Measurements from ENCODE around the gene SRSF11.
"Not testable (repeated sequence)": the region's sequence is repeated elsewhere in the genome, so short reads cannot be mapped to it uniquely, and the experiment has no call there.

Gene SRSF11

GRCh38 chr1:70221238-70222121 lies at the start of gene SRSF11:
TSS of gene SRSF11 (plus strand) at chr1:70221380. CDS start at chr1:70221637, 257 bp downstream.
- peaks cover 28% of the 10 kb centered on the region for H3K36me3 ChIP-seq (ENCODE audit: control insufficient read depth, low read depth, low read length)
- peak within 1 kb of the TSS; percentile 99 for H3K9ac ChIP-seq (ENCODE audit: low read length)
- H3K27ac ChIP-seq (ENCODE audit: low read length), result peak within 1 kb of the TSS; percentile 91
- H3K4me1 ChIP-seq (ENCODE audit: control insufficient read depth, low read depth, low read length), result peaks cover 10% of the 10 kb centered on the region
- H3K4me3 ChIP-seq (ENCODE audit: low read length), result peak within 1 kb of the TSS; percentile 99
- no peaks in the 10 kb centered on the region for H3K9me3 ChIP-seq (ENCODE audit: control insufficient read depth, low read depth, low read length)
- H3K27me3 ChIP-seq (ENCODE audit: control insufficient read depth, insufficient read depth, low read length), result no peaks in the 10 kb centered on the region

GRCh38 chr1:70171512-70171911 lies 49.7 kb upstream of the SRSF11 start:
- no peaks in the 10 kb centered on the region for H3K36me3 ChIP-seq (ENCODE audit: control insufficient read depth, low read depth, low read length)
- no peak overlapping the region for H3K4me3 ChIP-seq (ENCODE audit: low read length)
- no peak overlapping the region for H3K27ac ChIP-seq (ENCODE audit: low read length)
- H3K9me3 ChIP-seq (ENCODE audit: control insufficient read depth, low read depth, low read length), result no peaks in the 10 kb centered on the region
- H3K9ac ChIP-seq (ENCODE audit: low read length), result no peak overlapping the region
- no peaks in the 10 kb centered on the region for H3K27me3 ChIP-seq (ENCODE audit: control insufficient read depth, insufficient read depth, low read length)
- no peaks in the 10 kb centered on the region for H3K4me1 ChIP-seq (ENCODE audit: control insufficient read depth, low read depth, low read length)

- H3K27ac ChIP-seq (ENCODE audit: low read length), result not testable (repeated sequence)
These were observed 36.0 kb upstream of the SRSF11 start for GRCh38 chr1:70185181-70185580.

DNA sequence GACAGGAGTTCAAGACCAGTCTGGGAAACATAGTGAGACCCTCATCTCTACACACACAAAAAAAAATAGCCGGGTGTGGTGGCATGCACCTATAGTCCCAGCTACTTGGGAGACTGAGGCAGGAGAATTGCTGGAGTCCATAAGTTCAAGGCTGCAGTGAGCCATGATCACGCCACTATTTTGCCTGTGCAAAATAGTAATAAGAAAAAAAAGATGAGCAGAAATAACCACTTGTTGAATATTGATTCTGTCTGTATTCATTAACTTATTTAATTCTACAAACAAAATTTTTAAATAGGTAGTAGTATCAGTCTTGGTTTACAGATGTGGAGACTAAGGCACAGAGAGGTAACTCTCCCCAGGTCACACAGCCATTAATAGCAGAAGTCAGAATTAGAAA lies 32.7 kb upstream of the SRSF11 start:
- no peaks in the 10 kb centered on the region for H3K9me3 ChIP-seq (ENCODE audit: control insufficient read depth, low read depth, low read length)
- H3K4me3 ChIP-seq (ENCODE audit: low read length), result no peak overlapping the region
- H3K36me3 ChIP-seq (ENCODE audit: control insufficient read depth, low read depth, low read length), result no peaks in the 10 kb centered on the region
- no peak overlapping the region for H3K27ac ChIP-seq (ENCODE audit: low read length)
- no peaks in the 10 kb centered on the region for H3K27me3 ChIP-seq (ENCODE audit: control insufficient read depth, insufficient read depth, low read length)
- H3K4me1 ChIP-seq (ENCODE audit: control insufficient read depth, low read depth, low read length), result no peaks in the 10 kb centered on the region
- no peak overlapping the region for H3K9ac ChIP-seq (ENCODE audit: low read length)

More at GRCh38 chr1:70185181-70185580, 36.0 kb upstream of the SRSF11 start:
- not testable (repeated sequence) for H3K27me3 ChIP-seq (ENCODE audit: control insufficient read depth, insufficient read depth, low read length); H3K4me1 ChIP-seq (ENCODE audit: control insufficient read depth, low read depth, low read length); H3K4me3 ChIP-seq (ENCODE audit: low read length); H3K36me3 ChIP-seq (ENCODE audit: control insufficient read depth, low read depth, low read length); H3K9me3 ChIP-seq (ENCODE audit: control insufficient read depth, low read depth, low read length); H3K9ac ChIP-seq (ENCODE audit: low read length)

- Histone ChIP-seq H3K9me3 (ENCODE audit: control insufficient read depth, low read depth, low read length) (no peaks in the 10 kb centered on the region), H3K27me3 (ENCODE audit: control insufficient read depth, insufficient read depth, low read length) (no peaks in the 10 kb centered on the region), H3K4me3 (ENCODE audit: low read length) (no peak overlapping the region), H3K4me1 (ENCODE audit: control insufficient read depth, low read depth, low read length) (no peaks in the 10 kb centered on the region), H3K9ac (ENCODE audit: low read length) (no peak overlapping the region), H3K36me3 (ENCODE audit: control insufficient read depth, low read depth, low read length) (no peaks in the 10 kb centered on the region), H3K27ac (ENCODE audit: low read length) (no peak overlapping the region)
These were observed 31.0 kb upstream of the SRSF11 start for GRCh38 chr1:70190180-70190579.

- not testable (repeated sequence) for H3K4me1 ChIP-seq (ENCODE audit: control insufficient read depth, low read depth, low read length); H3K9ac ChIP-seq (ENCODE audit: low read length); H3K36me3 ChIP-seq (ENCODE audit: control insufficient read depth, low read depth, low read length); H3K4me3 ChIP-seq (ENCODE audit: low read length); H3K27me3 ChIP-seq (ENCODE audit: control insufficient read depth, insufficient read depth, low read length); H3K9me3 ChIP-seq (ENCODE audit: control insufficient read depth, low read depth, low read length); H3K27ac ChIP-seq (ENCODE audit: low read length)
These were observed 28.7 kb upstream of the SRSF11 start for GRCh38 chr1:70192446-70192845.

GRCh38 chr1:70194601-70195000 lies 26.6 kb upstream of the SRSF11 start:
- no peak overlapping the region for H3K4me3 ChIP-seq (ENCODE audit: low read length)
- no peaks in the 10 kb centered on the region for H3K4me1 ChIP-seq (ENCODE audit: control insufficient read depth, low read depth, low read length)
- H3K9ac ChIP-seq (ENCODE audit: low read length), result no peak overlapping the region
- H3K36me3 ChIP-seq (ENCODE audit: control insufficient read depth, low read depth, low read length), result no peaks in the 10 kb centered on the region
- no peaks in the 10 kb centered on the region for H3K27me3 ChIP-seq (ENCODE audit: control insufficient read depth, insufficient read depth, low read length)
- H3K27ac ChIP-seq (ENCODE audit: low read length), result no peak overlapping the region
- H3K9me3 ChIP-seq (ENCODE audit: control insufficient read depth, low read depth, low read length), result no peaks in the 10 kb centered on the region

- Histone ChIP-seq H3K9me3 (ENCODE audit: control insufficient read depth, low read depth, low read length) (no peaks in the 10 kb centered on the region), H3K27me3 (ENCODE audit: control insufficient read depth, insufficient read depth, low read length) (no peaks in the 10 kb centered on the region), H3K4me1 (ENCODE audit: control insufficient read depth, low read depth, low read length) (no peaks in the 10 kb centered on the region), H3K9ac (ENCODE audit: low read length) (no peak overlapping the region), H3K36me3 (ENCODE audit: control insufficient read depth, low read depth, low read length) (no peaks in the 10 kb centered on the region), H3K4me3 (ENCODE audit: low read length) (no peak overlapping the region), H3K27ac (ENCODE audit: low read length) (no peak overlapping the region)
These were observed 25.8 kb upstream of the SRSF11 start for GRCh38 chr1:70195342-70195741.

DNA sequence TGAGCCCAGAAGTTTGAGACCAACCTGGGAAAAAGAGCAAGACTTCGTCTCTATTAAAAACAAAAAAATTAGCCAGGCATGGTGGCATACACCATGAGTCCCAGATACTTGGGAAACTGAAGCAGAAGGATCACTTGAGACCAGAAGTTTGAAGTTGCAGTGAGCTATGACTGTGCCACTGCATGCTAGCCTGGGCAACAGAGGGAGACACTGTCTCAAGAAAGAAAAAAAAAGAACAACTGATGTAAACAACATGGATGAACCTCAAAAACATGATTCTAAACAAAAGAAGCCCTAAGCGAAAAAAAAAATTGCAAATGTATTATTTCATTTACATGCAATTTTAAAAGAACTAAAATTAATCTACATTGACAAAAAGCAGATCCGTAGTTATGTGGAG lies 24.8 kb upstream of the SRSF11 start:
- H3K27me3 ChIP-seq (ENCODE audit: control insufficient read depth, insufficient read depth, low read length), result no peaks in the 10 kb centered on the region
- H3K27ac ChIP-seq (ENCODE audit: low read length), result no peak overlapping the region
- no peak overlapping the region for H3K9ac ChIP-seq (ENCODE audit: low read length)
- H3K4me1 ChIP-seq (ENCODE audit: control insufficient read depth, low read depth, low read length), result no peaks in the 10 kb centered on the region
- H3K9me3 ChIP-seq (ENCODE audit: control insufficient read depth, low read depth, low read length), result no peaks in the 10 kb centered on the region
- no peak overlapping the region for H3K4me3 ChIP-seq (ENCODE audit: low read length)
- no peaks in the 10 kb centered on the region for H3K36me3 ChIP-seq (ENCODE audit: control insufficient read depth, low read depth, low read length)

DNA sequence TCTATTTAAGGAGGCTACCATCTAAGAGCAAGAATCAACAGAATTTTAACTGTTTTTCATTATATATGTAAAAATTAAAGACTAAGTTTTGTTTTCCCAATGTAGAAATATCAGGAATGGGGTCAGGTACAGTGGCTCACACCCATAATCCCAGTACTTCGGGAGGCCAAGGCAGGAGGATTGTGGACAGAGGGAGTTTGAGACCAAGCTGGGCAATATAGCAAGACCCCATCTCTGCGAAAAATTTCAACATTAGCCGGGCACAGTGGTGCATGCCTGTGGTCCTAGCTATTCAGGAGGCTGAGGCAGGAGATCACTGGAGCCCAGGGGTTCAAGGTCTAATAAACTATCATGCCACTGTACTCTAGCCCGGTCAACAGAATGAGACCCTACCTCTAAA lies 21.1 kb upstream of the SRSF11 start:
- Histone ChIP-seq H3K36me3 (ENCODE audit: control insufficient read depth, low read depth, low read length) (no peaks in the 10 kb centered on the region), H3K4me3 (ENCODE audit: low read length) (no peak overlapping the region), H3K4me1 (ENCODE audit: control insufficient read depth, low read depth, low read length) (peaks cover 4% of the 10 kb centered on the region), H3K27ac (ENCODE audit: low read length) (no peak overlapping the region), H3K27me3 (ENCODE audit: control insufficient read depth, insufficient read depth, low read length) (no peaks in the 10 kb centered on the region), H3K9ac (ENCODE audit: low read length) (no peak overlapping the region), H3K9me3 (ENCODE audit: control insufficient read depth, low read depth, low read length) (no peaks in the 10 kb centered on the region)

DNA sequence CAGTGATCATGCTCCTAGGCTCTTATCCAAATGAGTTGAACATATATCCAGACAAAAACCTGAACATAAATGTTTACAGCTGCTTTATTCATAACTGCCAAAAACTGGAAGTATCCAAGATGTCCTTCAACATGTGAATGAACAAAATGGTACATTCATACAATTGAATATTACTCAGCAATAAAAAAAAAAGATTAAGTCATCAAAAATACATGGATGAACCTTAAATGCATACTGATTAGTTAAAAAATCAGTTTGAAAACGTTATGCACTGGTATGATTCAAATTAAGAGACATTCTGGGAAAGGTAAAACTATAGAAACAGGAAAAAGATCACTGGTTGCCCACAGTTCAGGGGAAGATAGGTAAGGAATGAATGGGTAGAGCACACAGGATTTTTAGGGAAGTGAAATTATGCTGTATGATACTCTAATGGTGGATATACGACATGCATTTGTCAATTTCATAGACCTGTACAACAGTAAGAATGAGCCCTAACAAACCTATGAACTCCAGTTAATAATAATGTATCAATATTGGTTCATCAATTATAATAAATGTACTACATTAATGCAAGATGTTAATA lies 18.9 kb upstream of the SRSF11 start:
- H3K27ac ChIP-seq (ENCODE audit: low read length), result no peak overlapping the region
- no peaks in the 10 kb centered on the region for H3K9me3 ChIP-seq (ENCODE audit: control insufficient read depth, low read depth, low read length)
- H3K4me3 ChIP-seq (ENCODE audit: low read length), result no peak overlapping the region
- H3K9ac ChIP-seq (ENCODE audit: low read length), result no peak overlapping the region
- no peaks in the 10 kb centered on the region for H3K27me3 ChIP-seq (ENCODE audit: control insufficient read depth, insufficient read depth, low read length)
- H3K4me1 ChIP-seq (ENCODE audit: control insufficient read depth, low read depth, low read length), result peaks cover 4% of the 10 kb centered on the region
- no peaks in the 10 kb centered on the region for H3K36me3 ChIP-seq (ENCODE audit: control insufficient read depth, low read depth, low read length)

GRCh38 chr1:70204139-70204538 lies 17.0 kb upstream of the SRSF11 start:
- Histone ChIP-seq H3K4me1 (ENCODE audit: control insufficient read depth, low read depth, low read length) (peaks cover 4% of the 10 kb centered on the region), H3K27ac (ENCODE audit: low read length) (no peak overlapping the region), H3K9me3 (ENCODE audit: control insufficient read depth, low read depth, low read length) (no peaks in the 10 kb centered on the region), H3K4me3 (ENCODE audit: low read length) (peak overlapping the region; percentile 100), H3K9ac (ENCODE audit: low read length) (peak overlapping the region; percentile 99), H3K36me3 (ENCODE audit: control insufficient read depth, low read depth, low read length) (peaks cover 8% of the 10 kb centered on the region), H3K27me3 (ENCODE audit: control insufficient read depth, insufficient read depth, low read length) (no peaks in the 10 kb centered on the region)
